Measurements from ENCODE around the gene COG5.

COG5 gene

DNA sequence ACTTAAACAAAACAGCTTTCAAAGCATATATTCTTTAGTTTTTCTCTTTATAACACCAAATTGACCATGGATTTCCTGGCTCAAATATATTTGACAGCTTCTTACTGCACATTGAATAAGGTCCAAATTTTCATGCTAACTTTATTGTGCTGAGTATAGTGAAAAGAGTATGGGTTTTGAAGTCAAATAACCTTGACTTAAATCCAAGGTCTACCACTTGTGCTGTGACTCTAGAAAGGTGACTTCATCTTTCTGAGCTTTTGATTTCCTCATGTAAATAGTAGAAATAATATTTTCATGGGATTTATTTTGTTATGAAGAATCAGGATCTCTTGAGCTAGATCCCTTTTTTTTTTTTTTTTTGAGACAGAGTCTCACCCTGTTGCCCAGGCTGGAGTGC is 233.2 kb downstream of the COG5 start:
- no peak for DNase-seq (ENCODE audit: low spot score)

DNA sequence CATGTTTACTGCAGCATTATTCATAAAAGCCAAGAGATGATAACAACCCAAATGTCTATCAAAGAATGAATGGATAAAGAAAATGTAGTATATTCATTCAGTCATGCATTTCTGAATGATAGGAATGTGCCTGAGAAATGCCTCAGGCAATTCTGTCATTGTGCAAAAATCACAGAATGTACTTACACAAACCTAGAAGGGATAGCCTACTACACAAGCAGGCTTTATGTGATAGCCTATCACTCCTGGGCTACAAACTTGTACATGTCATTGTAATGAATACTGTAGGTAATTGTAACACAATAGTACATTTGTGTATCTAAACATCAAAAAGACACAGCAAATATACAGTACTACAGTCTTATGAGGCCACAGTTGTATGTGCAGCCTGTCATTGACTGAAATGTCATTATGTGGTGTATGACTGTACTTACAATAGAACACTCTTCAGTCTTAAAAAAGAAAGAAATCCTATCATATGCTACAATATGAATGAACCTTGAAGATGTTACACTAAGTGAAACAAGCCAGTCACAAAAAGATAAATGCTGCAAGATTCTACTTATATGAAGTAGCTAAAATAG is 235.6 kb downstream of the COG5 start:
- DNase-seq (ENCODE audit: low spot score): no peak

DNA sequence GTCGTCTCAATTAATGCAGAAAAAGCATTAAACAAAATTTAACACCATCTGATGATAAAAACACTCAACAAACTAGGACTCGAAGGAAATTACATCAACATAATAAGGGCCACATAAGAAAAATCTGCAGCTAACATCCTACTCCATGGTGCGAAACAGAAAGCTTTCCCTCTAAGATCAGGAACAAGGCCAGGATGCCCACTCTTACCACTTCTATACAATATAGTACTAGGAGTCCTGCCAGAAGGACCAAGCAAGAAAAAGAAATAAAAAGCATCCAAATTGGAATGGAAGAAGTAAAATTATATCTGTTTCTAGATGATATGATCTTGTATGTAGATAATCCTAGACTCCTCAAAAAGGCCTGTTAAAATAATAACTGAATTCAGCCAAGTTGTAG is 237.7 kb downstream of the COG5 start:
- DNase-seq (ENCODE audit: low spot score): no peak

DNA sequence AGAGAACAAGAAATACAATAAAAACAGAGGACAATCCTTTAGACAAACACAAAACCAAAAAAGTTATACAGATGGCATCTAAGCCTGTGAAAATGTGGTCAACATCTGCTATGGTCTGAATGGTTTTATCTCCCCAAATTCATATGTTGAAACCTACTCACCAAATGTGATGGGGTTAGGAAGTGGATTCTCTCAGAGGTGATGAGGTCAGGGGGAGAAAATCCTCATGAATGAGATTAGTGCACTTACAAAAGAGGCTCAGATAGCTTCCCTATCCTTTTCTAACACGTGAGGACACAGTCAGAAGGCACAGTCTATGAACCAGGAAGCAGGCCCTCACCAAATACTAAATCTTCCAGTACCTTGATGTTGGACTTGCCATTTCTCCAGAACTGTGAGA is 241.7 kb downstream of the COG5 start:
- no peak for DNase-seq (ENCODE audit: low spot score)

DNA sequence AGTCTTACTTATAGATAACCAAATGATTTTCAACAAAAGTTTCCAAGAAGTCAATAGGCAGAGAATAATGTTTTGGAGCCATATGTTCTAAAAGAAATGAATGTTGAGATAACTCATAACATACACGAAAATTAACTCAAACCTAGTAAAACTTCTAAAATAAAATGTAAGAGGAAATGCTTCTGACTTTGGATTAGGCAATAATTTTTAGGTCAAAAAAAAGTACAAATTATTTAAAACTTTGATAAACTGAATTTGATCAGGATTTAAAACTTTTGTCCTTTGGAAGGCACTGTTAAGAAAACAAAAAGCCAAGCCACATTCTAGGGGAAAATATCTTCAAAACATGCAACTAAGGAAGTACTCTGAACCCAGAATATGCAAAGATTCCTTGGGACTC is 242.1 kb downstream of the COG5 start:
- no peak for DNase-seq (ENCODE audit: low spot score)

DNA sequence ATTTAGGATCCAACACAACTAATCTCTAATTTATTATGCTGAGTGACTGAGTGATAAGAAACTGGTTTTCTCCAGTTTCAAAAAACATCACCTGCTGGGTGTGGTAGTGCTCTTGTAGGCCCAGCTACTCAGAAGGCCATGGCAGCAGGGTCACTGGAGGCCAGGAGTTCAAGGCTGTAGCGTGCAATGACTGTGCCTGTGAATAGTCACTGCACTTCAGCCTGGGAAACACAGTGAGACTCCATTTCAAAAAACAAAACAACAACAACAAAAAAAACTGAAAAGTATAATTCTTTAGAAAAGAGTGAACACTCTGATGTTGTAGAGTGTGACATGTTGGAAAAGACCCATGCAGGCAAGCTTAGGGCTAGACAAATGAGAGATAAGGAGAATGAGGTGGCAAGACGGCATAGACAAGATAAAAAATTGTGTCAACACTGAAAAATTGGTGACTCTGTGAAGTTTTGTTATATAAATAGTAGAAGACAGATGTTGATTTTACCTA is 243.9 kb downstream of the COG5 start:
- DNase-seq (ENCODE audit: low spot score): no peak

DNA sequence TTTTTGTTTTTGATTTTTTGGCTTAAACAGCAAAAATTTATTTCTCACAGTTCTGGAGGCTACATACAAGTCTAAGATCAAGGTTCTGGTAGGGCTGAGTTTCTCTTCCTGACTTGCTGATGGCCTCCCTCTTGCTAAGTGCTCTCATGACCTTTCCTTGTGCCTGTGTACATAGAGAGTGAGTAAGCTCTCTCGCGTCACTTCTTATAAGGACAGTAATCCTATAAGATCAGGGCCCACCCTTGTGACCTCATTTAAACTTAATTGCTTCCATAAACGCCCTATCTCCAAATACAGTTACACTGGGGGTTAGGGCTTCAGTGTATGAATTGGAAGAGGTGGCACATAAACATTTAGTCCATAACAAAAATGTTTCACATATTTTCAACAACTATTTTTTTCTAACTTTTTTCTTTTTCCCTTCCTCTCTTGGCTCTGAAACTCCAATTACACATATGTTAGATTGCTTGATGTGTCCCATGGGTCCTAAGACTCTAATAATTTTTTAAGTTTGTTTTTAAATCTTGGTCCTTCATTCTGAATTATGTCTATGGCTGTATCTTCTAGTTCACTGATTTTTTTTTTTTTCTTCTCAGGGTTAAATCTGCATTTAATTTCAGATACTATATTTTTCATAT is 245.1 kb downstream of the COG5 start:
- DNase-seq (ENCODE audit: low spot score): no peak

DNA sequence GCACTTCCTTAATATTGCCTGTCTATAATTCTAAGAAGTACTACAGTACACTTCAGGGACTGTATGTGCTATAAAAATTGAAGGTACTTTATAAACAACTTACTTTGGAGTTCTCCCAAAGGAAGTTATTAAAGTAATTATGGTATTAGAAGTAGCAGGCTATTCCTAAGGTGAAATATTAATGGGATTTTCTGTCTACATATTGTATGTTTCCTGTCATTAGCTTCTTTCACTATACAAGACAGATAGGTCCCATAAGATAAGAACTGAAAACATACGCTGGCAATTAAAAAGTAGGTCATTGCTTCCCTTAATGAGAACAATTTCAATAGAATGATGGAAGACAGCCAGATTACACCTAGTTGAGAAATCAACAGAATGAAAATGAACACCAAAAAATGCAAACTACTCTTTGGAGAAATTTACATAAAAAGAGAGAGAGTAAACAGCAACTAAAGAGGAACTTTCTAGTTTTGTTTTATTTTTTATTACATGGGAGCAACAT is 248.0 kb downstream of the COG5 start:
- DNase-seq (ENCODE audit: low spot score): no peak

DNA sequence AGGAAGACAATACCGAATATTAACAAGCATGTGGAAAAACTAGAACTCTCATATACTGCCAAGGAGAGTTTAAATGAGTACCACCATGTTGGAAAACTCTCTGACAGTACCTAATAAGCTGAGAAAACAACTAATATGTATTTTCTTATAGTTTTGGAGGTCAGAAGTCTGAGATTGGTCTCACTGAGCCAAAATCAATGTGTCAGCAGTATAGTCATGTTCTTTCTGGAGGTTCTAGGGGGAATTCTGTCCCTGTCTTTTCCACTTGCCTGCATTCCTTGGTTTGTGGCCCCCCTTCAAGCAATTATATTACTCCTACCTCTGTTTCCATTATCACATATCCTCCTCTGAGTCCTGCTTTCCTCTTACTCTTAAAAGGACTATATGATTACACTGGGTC is 250.4 kb downstream of the COG5 start:
- no peak for DNase-seq (ENCODE audit: low spot score)

DNA sequence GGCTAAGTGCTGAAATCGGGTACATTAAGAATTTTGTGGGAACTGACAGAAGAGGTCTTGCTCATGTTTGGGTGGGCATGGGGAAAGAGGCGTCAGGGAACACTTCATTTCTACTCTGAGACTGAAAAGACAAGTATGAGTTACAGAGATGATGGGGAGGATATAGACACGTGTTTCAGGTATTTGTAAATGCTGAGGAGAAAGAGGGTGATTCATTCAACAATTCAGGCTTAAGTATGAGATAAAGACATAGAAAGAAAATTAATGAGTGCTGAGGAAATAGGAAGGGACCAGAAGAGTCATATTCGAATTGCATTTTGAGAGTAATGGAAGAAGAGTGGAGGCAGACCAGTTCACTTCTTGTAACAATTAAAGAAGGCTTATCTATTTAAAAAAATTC is 251.3 kb downstream of the COG5 start:
- no peak for DNase-seq (ENCODE audit: low spot score)

DNA sequence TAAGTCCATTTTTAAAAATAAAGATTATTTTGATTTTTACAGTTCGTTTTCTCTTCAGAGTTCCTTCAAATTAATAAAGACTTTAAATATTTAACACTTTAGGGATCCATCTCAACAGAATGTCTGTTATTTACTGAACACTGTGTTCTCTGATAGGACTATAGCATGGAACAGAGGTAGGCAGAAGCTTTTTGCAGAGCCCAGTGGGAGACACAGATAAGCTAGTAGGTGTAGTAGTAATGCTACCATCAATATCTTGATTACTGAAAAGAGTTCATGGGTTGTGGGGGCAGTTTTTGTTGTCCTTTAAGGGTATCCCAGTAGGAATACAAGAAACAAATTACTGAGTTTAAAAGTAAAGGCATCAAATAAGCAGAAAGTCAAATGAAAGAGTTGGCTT is 254.4 kb downstream of the COG5 start:
- DNase-seq (ENCODE audit: low spot score): no peak

DNA sequence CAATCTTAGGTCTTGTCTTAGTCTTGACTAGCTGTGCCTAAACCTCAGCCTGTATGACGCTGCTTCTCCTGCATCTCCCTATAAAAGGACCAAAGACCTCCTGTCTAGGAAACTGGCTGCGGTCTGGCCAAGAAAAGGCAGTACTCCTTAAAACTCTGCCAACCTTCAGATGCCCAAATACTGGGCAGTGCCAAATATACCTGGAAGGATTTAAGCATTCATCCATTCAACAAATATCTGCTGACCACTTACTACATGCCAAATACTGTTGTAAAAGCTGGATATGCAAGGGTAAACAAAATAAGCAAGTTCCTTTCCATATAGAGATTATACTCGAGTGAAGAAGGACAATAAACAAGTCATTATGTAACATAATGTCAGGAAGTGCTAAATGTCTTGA is 259.1 kb downstream of the COG5 start:
- no peak for DNase-seq (ENCODE audit: low spot score)

DNA sequence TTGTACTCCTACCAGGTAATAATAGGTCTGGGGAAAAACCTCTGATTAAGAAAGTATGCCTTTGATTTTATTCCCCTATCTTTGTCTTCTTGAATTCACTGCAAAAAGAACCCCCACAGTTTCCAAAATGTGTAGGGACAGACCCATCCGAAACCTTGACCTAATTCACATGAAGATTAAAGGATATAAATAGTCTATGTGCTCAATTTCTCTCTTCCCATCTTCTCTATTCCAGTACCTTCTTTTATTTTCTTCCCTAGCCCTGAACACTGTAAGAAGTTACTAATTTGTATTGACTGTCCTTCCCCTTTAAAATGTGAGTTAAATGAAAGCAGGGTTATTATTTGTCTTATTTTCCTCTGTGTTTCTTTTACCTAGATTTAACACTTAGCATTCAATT is 259.7 kb downstream of the COG5 start:
- no peak for DNase-seq (ENCODE audit: low spot score)

DNA sequence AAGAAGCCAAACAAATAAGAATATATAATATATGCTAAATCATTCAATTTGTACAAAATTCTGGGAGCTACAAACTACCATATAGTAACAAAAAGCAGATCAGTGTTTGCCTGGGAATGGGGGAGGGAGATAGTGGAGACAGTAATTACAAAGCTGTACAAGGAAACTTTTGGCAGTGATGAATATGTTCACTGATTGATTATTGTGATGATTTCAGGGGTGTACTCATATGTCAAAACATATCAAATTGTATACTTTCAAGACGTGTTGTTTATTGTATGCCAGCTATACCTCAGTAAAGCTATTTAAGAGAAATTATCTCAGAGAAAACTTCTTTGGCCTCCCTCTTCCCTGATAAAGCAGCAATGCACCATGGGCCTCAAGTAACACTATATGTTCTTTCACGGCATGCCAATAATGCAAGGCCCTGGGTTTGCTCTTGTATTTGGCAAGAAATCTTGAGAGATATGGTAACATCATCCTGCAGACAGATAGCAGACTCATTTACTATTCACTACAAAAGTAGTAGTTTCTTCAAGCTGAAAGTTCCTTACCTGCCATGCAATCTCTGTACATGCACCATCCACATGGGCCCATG is 261.4 kb downstream of the COG5 start:
- no peak for DNase-seq (ENCODE audit: low spot score)

DNA sequence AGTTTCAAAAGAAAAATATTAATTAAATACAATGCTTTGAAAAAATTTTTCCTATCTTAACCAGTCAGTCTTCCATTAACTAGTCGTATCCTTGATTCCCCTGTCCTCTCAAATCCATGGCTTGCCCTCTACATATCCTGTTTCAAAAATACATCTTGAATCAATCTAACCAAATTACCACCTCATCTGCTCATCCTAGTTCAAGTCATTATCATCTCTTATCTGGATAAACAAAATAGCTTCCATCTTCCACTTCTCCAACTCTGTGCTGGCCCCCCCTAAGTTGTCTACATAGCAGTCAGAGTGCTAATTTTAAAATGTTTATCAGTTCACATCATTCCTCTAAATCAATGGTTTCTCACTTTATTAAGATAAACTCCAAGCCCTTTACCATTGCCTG is 269.5 kb downstream of the COG5 start:
- no peak for DNase-seq (ENCODE audit: low spot score)

DNA sequence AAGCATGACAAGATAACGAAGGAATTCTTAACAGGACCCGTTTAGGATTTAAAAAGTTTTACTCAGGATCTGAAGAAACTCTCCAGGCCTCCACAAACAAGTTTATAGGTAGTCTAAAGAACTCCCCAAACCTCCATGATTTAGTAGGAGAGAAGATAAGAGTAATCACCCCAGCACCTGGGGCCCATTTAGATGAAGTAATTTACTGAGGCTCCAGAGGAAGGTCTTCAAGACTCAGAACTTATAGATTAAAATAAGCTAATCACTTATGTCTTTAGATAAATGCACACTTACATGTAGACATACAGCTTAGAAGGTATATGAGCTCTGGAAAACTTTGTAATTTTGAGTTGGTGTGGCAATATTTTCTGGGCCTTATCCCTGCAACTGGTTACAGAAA is 271.1 kb downstream of the COG5 start:
- DNase-seq (ENCODE audit: low spot score): no peak

DNA sequence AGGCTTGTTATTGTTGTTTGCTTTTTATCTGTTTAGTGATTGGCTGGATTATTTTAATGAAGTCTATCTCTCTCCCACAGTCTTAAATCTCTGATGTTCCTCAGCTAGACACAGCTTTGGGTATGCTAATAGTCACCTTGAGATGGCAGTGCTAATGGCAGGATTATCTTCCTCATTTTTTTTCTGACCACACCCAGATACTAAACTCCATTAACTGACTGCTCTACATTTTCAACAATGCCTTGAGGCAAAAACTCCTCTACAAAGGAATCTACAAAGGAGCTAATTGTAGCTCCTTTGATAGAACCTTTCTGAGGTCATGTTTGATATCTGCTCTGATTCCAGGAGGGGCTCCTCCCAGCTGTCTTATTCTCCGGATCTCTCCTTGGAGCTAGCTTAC is 272.3 kb downstream of the COG5 start:
- DNase-seq (ENCODE audit: low spot score): no peak

DNA sequence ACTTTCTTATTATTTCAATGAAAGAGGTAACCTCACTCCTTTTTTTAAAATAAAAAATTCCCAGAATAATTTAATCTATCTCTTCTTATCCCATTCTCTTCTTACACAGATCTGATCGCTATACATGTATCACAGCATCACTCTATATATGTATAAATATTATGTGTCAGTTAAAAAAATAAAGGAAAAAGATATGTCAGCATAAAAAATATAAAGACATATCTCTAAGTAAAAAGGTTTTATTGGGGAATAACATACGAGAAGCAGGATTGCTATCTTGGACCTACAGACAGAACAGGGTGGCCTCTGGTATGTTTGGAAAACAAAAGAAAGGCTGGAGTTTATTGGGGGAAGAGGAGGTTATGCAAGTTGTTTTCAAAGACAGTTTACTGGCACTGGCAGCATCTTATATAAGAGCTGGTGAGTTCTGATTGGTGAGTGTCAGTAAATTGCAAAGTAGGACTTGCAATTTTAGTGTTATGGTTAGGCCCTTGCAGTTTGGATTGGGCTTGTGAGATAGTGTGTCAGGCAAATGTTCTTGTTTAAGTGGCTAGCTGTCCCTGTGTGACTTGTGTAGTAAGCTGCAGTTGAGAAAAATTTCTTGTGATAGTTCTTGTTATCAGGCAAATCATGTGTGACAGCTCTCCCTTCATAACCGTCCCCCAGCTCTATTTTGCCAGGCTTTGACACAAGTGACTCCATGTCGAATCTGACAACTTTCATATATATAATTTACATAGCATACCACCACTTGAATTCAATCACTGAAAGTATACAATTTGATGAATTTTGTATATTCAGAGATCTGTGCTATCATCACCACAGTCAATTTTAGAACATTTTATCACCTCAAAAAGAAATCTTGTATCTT is 276.7 kb downstream of the COG5 start:
- no peak for DNase-seq (ENCODE audit: low spot score)

DNA sequence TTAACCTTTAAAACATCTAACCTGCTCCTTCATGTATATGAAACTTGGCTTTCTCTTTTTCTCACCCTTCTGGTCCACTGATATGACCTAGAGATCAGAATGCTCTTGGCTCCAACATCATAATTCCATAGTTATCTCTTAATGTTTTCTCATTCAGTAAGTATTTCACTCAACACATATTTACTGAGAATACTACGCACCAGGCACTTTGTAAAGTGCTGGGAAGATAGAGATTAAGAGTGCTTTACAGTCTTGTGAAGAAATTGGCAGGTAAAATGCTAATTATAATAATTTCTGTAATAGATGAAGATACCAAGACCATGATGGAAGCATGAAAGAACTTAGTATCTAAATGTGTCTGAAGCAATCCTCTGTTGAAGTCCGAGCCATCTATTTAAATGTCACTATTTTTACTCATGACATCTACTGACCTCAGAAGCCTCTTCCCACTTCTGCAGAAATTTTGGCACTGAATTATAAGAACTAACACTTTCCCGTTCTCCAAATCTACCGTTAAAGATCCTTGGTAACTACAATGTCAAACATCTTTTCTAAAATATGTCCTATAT is 278.7 kb downstream of the COG5 start:
- DNase-seq (ENCODE audit: low spot score): no peak

DNA sequence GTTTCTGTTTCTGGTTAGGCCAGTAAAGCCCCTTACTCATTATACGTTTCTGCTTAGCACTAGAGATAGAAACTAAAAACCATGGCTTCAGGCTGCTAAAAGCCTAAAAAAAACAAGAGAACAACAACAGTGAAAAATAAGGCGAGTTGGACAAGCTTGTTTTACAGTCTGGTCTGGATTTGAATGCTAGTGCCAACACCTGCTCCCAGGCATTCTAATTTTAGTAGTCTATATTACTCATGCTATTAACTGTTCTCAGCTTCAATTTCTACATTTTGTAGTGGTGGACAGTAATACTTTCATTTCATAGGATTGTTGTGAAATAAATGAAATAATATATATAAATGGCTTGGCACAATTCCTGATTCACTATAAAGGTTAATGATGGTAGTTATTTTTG is 286.4 kb downstream of the COG5 start:
- no peak for DNase-seq (ENCODE audit: low spot score)

DNA sequence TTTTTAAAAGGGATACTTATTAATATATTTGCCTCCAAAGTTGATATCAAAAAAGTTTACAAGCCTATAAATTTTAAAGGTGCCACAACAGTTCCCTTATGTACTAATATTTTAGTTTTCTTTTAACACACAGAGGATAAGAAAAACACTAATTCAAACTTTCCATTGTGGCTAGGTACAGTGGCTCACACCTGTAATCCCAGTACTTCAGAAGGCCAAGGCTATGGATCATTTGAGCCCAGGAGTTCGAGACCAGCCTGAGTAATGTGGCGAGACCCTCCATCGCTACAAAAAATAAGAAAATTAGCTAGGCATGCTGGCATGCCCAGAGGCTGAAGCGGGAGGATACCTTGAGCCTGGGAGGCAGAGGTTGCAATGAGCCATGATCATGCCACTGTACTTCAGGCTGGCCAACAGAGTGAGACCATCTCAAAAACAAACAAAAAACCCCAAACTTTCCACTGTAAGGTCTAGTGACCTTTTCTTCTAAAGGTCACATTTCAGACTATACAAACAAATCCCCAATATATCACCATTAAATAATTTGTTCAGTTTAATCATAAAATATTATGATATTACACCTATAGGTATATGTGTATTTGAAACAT is 287.4 kb downstream of the COG5 start:
- DNase-seq (ENCODE audit: low spot score): no peak

DNA sequence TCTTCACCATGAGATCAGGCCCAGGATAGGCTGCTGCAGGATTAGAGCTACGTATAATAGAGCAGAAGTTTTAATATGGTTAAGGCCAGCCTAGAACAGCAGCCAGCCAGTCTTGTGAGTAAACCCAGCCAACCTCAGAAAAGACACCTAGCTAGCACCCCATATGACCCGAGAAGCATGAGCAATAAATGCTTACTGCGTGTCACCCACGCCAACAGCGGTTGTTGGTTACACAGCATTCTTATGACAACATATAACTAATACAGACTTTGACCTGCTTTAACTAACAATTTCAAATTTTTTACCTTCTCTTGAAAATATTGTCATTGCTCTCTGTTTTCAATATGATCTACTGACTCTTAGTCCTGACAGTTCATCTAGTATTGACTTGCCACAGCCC is 289.2 kb downstream of the COG5 start:
- no peak for DNase-seq (ENCODE audit: low spot score)

All from SW480 (cell line).